Osteoblast (primary cell): ENCODE data around the gene ATP2A2. TPM values are rescaled to one million over a fixed set of nuclear protein-coding genes. Genes with fewer than 3 reads are reported as not detected.
"Not testable (repeated sequence)": the region's sequence is repeated elsewhere in the genome, so short reads cannot be mapped to it uniquely, and the experiment has no call there.

ENCODE experiments used
- DNase-seq: peaks from one replicate; pipeline ENCODE4 v3.0.0; 2011; ENCODE audit warnings: low spot score, mixed read lengths; ENCODE audit not compliant: insufficient read length; ENCODE audit errors: missing footprints
- H2AFZ ChIP-seq: 2 replicates; pipeline ENCODE4 v1.6.0; 2011; ENCODE audit warnings: mild to moderate bottlenecking, low read length
- H3K27ac ChIP-seq: 2 replicates; pipeline ENCODE4 v1.5.1; 2011; ENCODE audit warnings: mild to moderate bottlenecking, low read depth, low read length, moderate library complexity
- H3K27me3 ChIP-seq: 2 replicates; pipeline ENCODE4 v1.6.0; 2012; ENCODE audit warnings: mild to moderate bottlenecking, control low read depth, inconsistent platforms, low read length, moderate library complexity; ENCODE audit not compliant: insufficient read depth
- H3K36me3 ChIP-seq: 2 replicates; pipeline ENCODE4 v1.5.1; 2011; ENCODE audit warnings: mild to moderate bottlenecking, low read length, control low read depth, moderate library complexity; ENCODE audit not compliant: insufficient read depth
- H3K4me1 ChIP-seq: 2 replicates; pipeline ENCODE4 v1.5.1; 2011; ENCODE audit warnings: mild to moderate bottlenecking, low read length, control low read depth, moderate library complexity; ENCODE audit not compliant: insufficient read depth
- H3K4me2 ChIP-seq: 2 replicates; pipeline ENCODE4 v1.6.0; 2011; ENCODE audit warnings: mild to moderate bottlenecking, low read length; ENCODE audit not compliant: insufficient read depth
- H3K4me3 ChIP-seq: fragments of 200-600 bp; sonication (generic); 3 replicates; pipeline ENCODE4 v1.5.1; 2012; ENCODE audit warnings: mild to moderate bottlenecking, low read length, inconsistent platforms; ENCODE audit not compliant: insufficient read depth
- H3K79me2 ChIP-seq: 2 replicates; pipeline ENCODE4 v1.6.0; 2012; ENCODE audit warnings: mild to moderate bottlenecking, low read length, control low read depth, inconsistent platforms; ENCODE audit not compliant: insufficient read depth
- H3K9me3 ChIP-seq: 2 replicates; pipeline ENCODE4 v1.5.1; 2011; ENCODE audit warnings: low read depth, low read length, control low read depth
- H4K20me1 ChIP-seq: 2 replicates; pipeline ENCODE4 v1.6.0; 2012; ENCODE audit warnings: mild to moderate bottlenecking, low read length, control low read depth; ENCODE audit not compliant: insufficient read depth
- total RNA-seq: library from RNA; depleted of rRNA; stranded (reverse); fragments of >200 nt; gene quantifications from 2 replicates; pipeline ENCODE4 v1.2.3, GENCODE V29; 2012
- TF ChIP-seq, protein P1 (sequence below): IDR thresholded peaks from 2 replicates; pipeline ENCODE4 v1.5.1; 2011; ENCODE audit warnings: mild to moderate bottlenecking, low read depth, low read length, moderate library complexity; ENCODE audit errors: extremely low read depth

ATP2A2 gene
- total RNA-seq, 1 donor, result 107 TPM

GRCh38 chr12:110253176-110253575 is 27.9 kb upstream of the ATP2A2 start:
- DNase-seq, result no peak
- Histone ChIP-seq H3K4me3 (peak overlapping the region; percentile 42), H3K79me2 (no peaks in the 10 kb centered on the region), H4K20me1 (no peaks in the 10 kb centered on the region), H3K27ac (peak overlapping the region; percentile 53), H3K36me3 (no peaks in the 10 kb centered on the region), H3K4me1 (peaks cover 15% of the 10 kb centered on the region), H3K9me3 (no peaks in the 10 kb centered on the region), H3K27me3 (no peaks in the 10 kb centered on the region), H3K4me2 (peak overlapping the region; percentile 66), H2AFZ (peak overlapping the region; percentile 72)
- TF ChIP-seq, protein P1, sequence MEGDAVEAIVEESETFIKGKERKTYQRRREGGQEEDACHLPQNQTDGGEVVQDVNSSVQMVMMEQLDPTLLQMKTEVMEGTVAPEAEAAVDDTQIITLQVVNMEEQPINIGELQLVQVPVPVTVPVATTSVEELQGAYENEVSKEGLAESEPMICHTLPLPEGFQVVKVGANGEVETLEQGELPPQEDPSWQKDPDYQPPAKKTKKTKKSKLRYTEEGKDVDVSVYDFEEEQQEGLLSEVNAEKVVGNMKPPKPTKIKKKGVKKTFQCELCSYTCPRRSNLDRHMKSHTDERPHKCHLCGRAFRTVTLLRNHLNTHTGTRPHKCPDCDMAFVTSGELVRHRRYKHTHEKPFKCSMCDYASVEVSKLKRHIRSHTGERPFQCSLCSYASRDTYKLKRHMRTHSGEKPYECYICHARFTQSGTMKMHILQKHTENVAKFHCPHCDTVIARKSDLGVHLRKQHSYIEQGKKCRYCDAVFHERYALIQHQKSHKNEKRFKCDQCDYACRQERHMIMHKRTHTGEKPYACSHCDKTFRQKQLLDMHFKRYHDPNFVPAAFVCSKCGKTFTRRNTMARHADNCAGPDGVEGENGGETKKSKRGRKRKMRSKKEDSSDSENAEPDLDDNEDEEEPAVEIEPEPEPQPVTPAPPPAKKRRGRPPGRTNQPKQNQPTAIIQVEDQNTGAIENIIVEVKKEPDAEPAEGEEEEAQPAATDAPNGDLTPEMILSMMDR, result no peak

- Histone ChIP-seq H4K20me1 (no peaks in the 10 kb centered on the region), H3K4me2 (no peak overlapping the region), H3K79me2 (no peaks in the 10 kb centered on the region), H3K36me3 (no peaks in the 10 kb centered on the region), H3K27me3 (no peaks in the 10 kb centered on the region), H3K4me1 (peaks cover 15% of the 10 kb centered on the region), H3K27ac (no peak overlapping the region), H2AFZ (no peak overlapping the region), H3K9me3 (no peaks in the 10 kb centered on the region), H3K4me3 (no peak overlapping the region)
- TF ChIP-seq, protein P1, result no peak
- DNase-seq, result no peak
Measured at GRCh38 chr12:110254971-110255540, 26.0 kb upstream of the ATP2A2 start.

DNA sequence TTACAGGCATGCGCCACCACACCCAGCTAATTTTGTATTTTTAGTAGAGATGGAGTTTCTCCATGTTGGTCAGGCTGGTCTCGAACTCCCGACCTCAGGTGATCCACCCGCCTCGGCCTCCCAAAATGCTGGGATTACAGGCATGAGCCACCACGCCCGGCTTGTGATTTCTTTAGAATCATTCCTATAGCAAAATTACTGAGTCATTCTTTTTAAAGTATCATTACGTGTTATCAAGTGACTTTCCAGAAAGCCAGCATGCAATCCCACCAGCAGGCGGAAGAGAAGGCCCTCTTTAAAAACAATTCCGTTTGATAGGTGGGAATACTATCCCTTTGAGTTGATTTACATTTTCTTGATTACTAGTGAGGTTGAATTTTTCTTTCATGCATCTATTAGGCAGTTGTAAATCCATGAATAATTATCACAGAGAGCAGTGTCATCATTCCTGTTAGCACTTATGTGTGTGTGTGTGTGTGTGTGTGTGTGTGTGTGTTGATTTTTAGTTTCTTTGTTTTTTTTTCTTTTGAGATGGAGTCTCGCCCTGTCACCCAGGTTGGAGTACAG is 25.1 kb upstream of the ATP2A2 start:
- peaks cover 15% of the 10 kb centered on the region for H3K4me1 ChIP-seq
- not testable (repeated sequence) for H3K27me3 ChIP-seq, H3K36me3 ChIP-seq, H3K79me2 ChIP-seq, H3K4me3 ChIP-seq, H4K20me1 ChIP-seq, H2AFZ ChIP-seq, H3K27ac ChIP-seq, DNase-seq, H3K4me2 ChIP-seq, H3K9me3 ChIP-seq

DNA sequence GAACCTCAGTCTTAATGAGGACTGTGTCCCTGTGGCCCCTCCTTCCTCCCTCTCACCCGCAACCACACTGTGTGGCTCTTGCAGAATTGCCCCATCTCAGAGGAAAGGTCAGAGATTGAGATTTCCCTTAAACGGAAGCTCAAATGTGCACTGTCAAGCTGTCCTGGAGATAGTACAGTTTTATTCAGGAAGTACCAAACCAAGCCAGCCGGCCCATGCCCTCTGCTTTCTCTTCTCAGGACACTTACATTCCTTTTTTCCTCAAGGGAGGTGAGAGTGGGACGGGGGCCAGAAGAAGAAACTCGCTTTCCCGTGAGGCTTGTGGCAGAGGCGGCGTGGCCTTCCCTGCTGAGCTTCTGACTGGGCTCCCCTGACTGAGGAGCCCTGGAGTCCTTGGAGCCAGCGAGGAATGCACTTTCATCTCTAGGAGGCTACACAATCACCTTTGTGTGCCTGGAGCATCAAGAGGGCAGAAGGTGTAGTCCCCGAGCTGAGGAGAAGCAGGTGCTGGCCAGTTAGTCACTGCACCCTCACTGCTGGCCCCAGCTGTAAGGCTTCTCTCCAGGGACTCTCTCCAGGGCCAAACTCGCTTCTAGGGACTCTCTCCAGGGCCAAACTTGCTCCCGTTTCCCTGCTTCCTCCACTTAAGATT is 24.1 kb upstream of the ATP2A2 start:
- Histone ChIP-seq H3K4me2 (peak overlapping the region; percentile 14), H4K20me1 (no peaks in the 10 kb centered on the region), H3K4me3 (no peak overlapping the region), H3K9me3 (no peaks in the 10 kb centered on the region), H3K27ac (no peak overlapping the region), H3K4me1 (peaks cover 15% of the 10 kb centered on the region), H2AFZ (peak overlapping the region; percentile 5), H3K36me3 (no peaks in the 10 kb centered on the region), H3K79me2 (no peaks in the 10 kb centered on the region), H3K27me3 (no peaks in the 10 kb centered on the region)
- peak; percentile 86 for DNase-seq
- TF ChIP-seq, protein P1, result no peak
